ENCODE measurements around the gene KRT20.
"Not testable (repeated sequence)": the region's sequence is repeated elsewhere in the genome, so short reads cannot be mapped to it uniquely, and the experiment has no call there.

The KRT20 gene

DNA sequence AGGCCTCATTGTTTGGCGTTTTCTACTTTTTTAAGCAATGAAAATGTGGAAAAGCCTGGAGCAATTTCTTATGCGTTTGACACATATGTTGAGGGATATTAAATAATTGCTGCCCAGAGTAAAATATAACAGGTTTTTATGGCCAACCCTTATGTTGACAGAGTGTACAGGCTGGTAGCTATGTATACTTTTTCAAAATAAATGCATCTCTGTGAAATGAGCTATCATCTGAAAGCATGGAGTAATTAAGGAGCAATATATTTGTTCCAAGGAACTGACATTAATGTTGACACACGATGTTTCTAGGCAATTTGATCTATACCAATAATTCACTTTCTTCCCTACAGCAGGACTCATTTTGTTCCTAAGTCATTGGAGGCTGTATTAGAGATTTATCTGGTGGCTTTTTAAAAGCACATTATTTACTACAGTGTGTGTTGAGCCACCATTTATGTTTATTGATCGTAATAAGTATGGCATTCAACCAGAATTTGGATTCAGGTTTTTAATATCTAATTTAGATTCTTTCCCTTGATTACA, 11.9 kb upstream of the KRT20 start:
- no peak for DNase-seq

DNA sequence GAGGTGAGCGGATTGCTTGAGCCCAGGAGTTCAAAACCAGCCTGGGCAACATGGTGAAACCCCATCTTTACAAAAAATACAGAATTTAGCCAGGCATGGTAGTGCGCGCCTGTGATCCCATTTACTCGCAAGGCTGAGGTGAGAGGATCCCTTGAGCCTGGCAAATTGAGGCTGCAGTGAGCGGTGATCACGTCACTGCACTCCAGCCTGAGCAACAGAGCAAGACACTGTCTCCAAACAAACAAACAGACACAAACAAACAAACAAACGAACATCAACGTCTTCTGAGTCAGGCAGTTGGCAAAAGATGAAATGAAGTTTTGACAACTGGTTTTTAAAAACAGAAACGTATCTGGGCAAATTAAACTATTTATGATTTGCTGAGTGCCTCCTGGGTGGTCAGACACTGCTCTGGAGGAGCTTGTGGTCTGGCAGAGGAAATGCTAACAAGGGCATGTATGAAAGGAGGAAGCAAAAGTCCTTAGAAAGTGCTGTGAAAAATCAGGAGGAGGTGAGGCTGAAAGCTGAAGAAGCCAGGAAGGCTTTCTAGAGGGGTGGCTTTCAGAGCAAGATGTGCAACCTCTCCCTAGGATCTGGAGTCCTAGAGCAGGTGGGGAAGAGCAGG, 10.2 kb upstream of the KRT20 start:
- no peak for DNase-seq

DNA sequence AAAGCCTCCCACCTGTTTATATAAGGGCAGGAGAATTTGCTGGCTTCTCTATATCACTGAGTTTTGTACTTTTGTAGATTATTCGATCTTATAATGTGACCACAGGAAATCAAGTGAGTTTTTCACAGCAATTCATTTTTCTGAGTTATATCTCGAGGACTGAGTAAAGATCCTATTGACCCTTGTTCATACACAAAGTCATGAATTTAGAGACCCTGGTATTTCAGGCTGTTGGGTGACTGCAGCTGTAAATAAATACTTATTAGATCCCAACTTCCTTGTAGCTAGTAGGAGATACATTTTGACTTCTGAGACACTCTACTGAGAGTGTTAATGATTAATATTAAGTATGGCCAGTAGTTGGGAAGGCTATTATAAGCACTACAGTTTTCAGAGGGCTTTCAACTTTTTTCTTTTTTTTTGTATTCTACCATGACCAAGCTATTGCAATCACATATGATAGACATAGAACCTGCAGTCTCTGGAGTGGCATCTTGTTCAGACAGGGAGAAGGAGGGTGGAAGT, 3.2 kb upstream of the KRT20 start:
- DNase-seq: no peak

DNA sequence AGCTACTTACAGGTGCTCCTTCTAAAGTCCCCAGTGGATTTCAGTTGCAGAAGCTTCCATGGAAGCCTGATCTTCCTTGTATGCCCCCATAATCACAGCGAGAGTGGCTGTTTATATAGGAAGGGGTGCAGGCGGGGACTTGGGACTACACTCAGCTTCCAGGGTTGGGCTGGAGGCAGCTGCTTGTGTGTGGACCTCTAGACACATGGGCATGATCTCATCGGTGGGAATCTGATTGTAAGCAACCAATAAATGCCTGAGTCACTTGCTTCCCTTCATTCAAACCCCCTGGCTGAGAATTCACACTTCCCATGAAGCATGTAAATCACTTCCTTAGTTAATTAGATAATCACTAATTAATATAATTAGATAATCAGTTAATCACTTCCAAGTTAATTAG, 1.0 kb upstream of the KRT20 start:
- no peak for DNase-seq

DNA sequence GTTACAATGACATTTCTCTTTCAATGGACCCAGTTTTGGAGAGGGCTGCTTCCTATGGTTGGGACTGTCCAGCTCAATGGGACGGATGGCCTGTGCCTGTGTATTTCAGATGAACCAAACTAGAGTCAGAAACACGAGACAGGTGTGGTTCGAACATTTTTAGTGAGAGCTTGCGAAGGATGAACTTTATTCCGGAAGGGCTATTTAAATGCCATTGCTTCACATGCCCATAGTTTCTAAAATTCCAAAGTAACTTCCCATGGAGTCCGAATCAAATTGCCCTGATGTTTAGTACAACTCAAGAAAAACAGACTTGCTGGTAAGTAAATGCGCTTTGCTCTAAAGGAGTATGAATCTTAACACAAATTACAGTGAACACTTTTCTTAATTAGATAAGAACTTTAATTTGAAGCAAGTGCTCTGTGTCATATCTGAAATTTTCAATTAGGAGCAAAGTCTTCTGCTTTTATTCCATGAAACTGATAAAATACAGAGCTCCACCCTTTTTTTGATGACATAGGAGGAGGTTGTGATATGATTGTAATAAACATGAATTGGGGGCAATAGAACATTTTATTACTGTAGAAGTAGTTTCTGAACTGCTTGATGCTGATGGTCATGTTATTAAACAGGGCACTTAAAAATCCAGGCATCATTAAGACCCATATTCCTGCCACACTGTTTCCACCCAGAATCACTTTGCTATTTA, 1.3 kb downstream of the KRT20 start:
- no peak for DNase-seq

DNA sequence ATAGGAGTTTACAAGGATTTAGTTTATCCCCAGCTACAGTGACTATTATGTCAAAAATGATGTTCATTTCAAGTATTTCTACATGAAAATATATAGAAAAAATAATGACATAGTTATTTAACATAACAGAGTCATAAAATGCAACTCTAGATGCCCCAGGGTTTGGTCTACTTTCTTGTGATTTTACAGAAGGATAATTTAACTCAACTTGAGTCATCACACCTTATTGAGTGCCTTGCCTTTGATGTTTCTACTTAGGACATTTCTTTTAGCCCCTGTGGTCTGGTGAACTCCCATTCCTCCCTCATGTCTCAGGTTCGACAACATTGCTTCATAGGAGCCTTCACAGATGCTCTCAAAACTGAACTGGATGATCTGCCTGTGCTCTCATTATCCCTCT, 2.0 kb downstream of the KRT20 start:
- no peak for DNase-seq

DNA sequence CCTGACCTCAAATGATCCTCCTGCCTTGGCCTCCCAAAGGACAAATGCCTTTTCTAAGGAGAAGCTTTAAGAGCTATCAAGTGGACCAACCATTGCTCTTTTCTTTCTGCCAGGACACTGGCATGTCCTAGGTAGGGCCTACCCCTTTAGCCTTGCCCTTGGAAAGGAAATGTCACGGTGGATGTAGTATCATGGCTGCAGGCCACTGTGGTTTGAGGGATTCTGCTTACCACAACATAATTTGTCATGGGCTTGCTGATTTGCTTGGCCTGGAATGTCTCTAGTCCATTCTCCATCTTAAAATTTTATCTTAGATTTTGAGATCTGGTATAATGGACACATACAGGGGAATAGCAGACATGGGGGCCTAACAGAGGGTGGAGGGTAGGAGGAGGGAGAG, 6.0 kb downstream of the KRT20 start:
- DNase-seq: no peak

DNA sequence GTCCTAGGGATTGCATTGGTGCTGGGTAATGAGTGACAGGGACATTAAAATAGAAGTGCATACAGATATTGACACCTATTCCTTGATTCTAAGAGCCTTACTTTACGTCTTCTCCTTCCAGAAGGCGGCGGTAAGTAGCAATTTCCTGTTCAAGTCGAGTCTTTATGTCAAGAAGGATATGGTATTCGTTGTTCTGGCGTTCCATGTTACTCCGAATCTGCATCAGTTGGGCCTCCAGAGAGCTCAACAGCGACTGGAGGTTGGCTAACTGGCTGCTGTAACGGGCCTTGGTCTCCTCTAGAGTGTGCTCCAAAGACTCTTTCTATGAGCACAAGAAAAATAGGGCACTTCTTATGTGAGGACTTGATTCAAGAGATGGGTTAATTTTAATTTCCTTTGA, 7.0 kb downstream of the KRT20 start:
- DNase-seq: no peak

DNA sequence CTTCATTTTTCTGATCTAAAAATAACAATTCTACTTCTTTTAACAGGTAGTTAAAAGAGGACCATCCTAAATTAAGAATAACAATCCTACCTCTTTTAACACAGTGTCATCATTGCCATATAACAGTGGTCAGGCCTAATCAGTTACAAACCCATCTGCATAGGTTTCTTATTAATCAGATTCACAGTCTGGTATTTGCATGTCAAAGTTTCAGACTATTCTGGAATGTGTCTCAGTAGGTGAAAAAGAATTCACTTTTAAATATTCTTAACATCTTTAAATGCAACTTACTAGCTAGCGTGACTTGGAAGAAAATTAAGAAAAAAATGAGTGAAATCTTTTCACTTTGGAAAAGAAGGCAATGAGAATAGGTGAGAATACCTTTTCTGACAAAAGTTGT, 11.2 kb downstream of the KRT20 start:
- no peak for DNase-seq

DNA sequence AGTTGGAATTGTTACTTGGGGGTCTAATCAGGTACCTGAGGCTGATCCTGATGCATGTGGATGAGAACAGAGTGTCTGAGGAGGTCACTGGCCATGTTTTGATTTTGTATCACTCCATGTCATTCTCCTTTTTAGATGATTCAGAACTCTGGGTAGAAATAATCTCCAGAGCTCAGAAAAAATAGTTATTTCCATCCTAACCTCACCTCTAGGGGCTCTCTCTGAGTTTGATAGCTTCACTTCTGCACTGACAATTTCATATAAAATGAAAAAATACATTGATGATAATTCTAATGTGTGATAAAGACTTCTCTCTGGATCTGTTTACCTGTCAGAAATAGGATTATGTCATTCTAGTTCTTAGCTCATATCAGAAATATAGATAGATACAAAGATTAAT, 11.8 kb downstream of the KRT20 start:
- no peak for DNase-seq

DNA sequence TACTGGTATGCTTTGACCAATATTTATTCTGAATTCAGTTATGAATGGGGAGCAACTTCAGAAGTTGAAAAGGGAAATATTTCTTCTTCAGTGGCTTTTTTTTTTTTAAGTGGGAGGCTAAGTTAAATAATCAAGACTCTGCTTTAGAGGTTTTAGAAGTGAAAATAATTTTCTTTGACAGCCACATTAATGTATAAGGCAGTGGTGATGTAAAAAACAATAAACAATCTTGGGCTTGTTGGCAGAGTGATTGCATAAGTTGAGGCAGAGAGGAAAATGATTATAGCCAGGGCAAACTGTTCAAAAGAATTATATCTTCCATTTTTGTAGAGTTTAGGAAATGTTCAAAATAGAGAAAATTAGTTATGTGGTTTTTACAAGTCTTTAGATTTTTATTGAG, 12.6 kb downstream of the KRT20 start:
- DNase-seq: no peak

DNA sequence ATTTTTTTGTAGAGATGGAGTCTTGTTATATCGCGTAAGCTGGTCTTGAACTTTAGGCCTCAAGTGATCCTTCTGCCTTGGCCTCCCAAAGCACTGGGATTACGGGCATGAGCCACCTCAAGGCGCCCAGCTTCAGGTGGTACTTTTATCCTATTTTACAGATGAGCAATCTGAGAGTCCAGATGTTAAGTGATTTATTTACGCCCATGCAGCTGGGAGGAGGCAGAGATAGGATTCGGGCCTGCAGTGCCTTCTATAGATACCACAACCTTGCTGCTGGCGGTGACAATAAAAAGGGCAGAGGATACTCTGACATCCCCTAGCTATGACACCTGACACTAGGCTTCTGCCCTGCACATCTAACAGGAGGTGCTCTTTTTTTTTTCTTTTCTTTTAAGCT, 13.7 kb downstream of the KRT20 start:
- DNase-seq: no peak

DNA sequence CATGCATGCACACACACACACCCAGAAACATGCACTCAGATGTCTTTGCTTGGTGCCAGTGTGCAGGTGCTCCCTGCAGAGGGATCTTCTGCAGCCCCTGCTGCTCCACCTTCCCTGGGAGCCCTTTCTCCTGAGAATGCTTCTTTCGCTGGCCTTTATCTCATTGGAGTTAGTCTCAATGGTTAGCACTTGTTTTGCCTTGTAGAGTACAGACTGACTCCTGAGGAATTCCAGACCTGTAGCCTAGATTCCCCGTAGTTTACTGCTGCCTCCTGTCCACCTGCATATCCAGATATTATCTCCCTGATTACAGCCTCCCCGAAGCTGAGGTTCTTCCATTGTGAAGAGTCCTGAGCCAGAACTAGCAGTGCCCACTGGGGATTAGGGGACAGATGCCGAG, 14.9 kb downstream of the KRT20 start:
- DNase-seq: no peak

DNA sequence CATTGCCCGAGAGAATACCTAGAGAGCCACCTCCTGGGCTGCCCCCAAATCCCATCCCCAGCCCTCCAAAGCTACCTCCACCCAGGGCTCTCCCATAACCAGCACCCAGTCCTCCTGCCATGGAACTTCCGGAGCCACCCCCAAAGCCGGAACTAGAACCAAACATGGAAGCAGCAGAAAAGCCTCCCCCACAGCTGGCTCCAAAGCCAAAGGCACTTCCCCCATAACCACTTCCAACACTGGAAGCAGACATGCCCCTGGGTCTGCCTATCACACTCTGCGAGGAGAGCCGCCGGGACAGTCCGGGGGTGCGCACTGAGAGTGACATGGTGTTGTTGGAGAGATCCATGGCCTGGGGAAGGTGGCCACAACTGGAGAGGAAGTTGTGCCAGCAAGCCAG, 18.2 kb downstream of the KRT20 start, which contains the start of gene KRT12:
Gene KRT12, minus strand, starts transcription at position 386 of the 400 bp plus-strand sequence. Its CDS starts 37 bp downstream, at position 349.
- DNase-seq: no peak

DNA sequence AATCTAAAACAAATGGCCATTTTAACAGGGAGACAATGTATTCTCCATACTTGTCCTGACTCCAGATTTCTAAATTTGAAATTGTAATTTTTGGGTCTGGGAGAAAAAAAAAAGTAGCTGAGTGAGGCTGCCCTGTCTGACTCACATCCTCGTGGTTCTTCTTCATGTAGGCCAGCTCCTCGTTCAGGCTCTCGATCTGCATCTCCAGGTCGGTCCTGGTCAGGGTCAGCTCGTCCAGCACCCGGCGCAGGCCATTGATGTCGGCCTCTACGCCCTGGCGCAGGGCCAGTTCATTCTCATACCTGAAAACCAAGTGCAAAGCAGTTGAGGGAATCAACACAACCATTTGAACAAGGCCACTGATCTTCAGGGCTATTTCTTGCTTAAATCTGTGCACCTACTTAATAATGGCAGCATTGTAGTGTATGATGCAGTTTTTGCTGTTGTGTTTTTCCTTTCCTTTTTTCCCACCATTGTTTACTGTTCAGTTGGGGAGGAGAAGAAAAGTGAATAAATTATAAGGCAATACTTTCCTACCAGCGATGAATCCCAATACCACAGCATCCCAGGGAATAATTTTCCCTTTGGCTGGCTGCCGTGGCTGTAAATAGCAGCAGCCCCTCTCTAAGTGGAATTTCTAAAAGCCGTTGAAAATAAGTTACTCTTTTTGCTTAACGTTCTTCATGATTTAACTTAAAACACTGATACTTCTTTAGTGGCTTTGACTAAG, 20.2 kb downstream of the KRT20 start:
- DNase-seq: no peak

DNA sequence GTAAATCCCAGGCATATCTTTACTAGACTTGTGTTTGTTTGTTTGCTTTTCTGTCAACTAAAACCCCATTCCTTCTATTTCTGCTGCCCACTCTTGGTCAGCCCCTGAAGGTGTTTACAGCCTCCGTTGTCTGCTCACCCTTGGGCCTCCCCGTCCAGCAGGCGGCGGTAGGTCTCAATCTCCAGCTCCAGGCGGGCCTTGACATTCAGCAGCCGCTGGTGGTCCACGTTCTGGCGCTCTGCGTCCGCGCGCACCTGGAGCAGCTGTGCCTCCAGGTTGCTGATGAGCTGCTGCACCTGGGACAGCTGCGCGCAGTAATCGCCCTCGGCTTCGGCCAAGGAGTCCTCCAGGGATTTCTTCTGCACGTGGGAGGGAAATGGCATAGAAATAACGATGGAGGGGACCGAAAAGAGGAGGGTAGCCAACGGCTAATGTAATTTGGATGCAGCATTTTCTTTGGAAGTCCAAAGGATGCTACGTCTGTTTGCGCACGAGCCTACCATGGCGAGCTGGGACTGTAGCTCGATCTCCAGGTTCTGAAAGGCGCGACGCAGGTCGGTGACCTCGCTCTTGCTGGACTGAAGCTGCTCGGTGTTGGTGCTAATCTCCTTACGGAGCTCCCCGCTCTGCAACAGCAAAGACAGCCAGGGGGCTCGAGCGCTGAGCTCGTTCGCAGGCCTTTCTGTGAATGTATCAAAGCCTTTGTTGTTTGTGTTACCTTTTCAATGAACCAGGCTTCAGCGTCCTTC, 21.9 kb downstream of the KRT20 start:
- DNase-seq: no peak

DNA sequence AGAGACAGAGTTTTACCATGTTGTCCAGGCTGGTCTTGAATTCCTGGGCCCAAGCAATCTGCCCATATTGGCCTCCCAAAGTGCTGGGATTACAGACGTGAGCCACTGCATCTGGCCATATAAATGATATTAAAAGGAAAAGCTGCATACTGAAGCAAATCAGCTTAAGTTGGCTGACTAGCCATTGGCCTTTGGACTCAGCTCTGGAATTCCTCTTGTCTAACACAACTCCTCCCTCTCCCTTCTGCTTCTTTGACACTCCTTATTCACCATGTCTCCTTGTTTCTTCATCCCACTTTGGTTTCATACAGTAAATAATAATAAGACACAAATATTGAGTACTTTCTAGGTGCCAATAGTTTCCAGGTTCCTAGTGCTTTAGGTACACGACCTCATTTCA, 25.5 kb downstream of the KRT20 start:
- DNase-seq: no peak

DNA sequence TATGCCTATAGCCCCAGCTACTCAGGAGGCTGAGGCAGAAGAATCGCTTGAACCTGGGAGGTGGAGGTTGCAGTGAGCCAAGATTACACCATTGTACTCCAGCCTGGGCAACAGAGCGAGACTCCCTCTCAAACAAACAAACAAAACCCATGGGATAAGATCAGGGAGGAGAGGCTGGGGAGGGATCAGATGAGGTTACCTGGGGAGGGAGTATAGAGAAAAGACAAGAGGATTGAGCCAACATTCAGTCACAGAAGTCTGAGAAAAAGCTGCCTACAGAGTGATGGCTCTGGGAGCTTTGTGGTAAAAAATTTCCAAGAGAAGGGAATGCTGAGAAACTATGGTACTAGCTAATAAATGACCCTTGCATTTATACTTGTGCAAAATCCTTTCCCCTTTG, 26.4 kb downstream of the KRT20 start:
- DNase-seq: not testable (repeated sequence)

DNA sequence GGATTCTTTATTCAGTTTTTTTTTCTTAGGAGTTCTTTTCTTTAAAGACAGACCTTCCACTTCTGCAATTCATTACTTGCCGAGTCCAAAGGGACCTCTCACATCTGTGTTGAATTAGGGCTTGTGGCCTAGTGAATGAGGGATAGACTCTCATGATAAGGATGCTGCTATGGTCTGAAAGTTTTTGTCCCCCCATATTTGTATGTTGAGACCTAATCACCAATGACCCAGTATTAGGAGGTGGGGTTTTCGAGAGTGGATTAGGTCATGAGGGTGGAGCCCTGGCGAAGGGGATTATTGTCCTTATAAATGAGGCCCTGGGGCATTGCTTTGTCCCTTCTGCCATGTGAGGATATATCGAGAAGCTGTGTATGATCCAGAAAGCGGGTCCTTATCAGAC, 27.5 kb downstream of the KRT20 start:
- no peak for DNase-seq

DNA sequence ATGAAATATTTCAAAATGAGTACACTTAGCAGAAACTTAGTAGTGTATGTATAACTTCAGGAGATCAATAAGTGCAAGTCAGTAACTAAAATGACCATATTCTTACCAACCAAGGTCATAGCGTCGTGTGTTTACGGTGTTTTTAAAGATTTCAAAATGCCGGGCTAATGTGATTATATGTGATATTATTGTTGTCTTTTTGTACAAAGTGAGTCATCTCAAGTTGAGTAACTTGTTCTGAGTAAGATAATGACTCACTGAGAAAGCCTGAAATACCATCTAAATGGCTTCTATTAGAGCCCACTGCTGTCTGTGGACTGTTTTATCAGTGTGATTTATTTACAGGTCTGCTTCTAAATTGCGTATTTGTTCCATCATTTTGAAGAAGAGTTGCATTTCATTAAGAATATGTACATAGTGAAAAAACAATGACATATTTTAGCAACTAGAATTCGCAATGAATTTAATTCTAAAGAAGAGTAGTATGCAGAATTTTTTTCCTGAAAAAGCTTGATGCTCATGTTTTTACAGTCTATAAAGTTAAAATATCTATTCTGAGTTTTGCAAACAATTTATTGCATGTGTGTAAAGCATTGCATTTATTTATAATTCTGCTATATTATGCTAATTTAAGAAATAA, 30.7 kb downstream of the KRT20 start:
- DNase-seq: no peak

DNA sequence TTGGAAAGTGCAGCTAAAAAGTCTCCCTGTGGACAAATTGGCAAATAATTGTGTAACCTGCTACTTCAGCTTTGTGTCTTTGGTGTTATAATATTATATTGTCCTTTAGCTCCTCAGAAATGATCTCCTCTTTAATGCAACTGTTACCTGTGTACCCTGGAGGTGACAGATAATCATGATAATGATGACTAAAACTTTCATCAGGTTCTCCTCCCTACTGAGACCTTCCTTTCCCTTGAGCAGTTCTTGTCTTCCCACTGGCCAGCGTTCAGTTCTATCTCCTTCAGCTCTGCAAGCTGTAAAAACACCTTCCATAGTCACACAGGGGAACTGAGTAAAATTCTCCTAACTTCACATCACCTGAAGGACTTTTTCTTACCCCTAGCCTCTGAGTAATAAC, 32.7 kb downstream of the KRT20 start:
- no peak for DNase-seq

DNA sequence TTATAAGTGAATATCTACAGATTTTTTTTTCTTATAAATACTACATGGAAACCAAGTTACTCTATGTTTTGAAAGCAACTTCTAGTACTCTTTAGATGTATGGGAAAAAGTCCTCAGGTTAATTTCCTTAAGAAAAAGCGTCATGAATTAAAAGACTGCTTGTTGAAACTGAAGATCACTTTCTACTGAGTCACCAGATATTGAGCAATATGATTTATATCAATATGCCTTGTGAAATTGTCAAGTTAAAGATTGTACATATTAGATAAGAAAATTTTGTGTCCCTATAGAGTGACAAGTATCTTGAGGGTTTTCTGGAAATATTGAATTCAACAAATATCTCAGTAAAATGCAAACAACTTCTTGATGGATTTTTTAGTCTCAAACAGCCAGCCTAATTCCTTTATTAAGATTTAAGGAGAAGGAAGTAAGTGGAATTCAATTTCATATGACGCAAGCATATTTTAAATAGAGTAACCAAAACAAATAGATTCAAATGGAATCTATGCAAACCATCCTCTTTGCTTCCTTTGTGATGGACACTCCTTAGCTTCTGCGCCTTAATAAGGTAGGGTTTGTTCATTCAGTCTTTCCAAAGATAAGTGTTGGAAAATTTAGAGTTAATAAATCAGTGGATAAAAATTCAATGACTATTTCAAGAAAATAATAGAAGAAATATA, 34.6 kb downstream of the KRT20 start:
- no peak for DNase-seq
